Mesenteric fat pad (tissue), 1 donor: ENCODE measurements around the gene CTDSPL. TPM values are rescaled to one million over a fixed set of nuclear protein-coding genes. Genes with fewer than 3 reads are reported as not detected.
A peak's percentile ranks its signal among the peaks of the same experiment; 100 is the strongest.

ENCODE experiments used
- DNase-seq: peaks from one replicate; pipeline ENCODE4 v3.0.0-alpha.2; 2020; ENCODE audit warnings: low spot score
- microRNA-seq: library from miRNA; unstranded; fragments of <30 nt; microRNA quantifications from one replicate; pipeline ENCODE4 v1.2.0, GENCODE V29; 2020; ENCODE audit warnings: borderline number of aligned reads
- total RNA-seq: library from RNA; stranded (reverse); fragmentation: NEBNext Ultra II Directional; extraction: Animal tissue kit (Norgen Biotek cat#: 25700); gene quantifications from one replicate; pipeline ENCODE4 v1.2.1, GENCODE V29; 2021
- donor health status: DM: yes; HTN: yes; CAD: no.

Gene CTDSPL
- total RNA-seq, 1 donor from 2014 or later: 19.0 TPM

DNA sequence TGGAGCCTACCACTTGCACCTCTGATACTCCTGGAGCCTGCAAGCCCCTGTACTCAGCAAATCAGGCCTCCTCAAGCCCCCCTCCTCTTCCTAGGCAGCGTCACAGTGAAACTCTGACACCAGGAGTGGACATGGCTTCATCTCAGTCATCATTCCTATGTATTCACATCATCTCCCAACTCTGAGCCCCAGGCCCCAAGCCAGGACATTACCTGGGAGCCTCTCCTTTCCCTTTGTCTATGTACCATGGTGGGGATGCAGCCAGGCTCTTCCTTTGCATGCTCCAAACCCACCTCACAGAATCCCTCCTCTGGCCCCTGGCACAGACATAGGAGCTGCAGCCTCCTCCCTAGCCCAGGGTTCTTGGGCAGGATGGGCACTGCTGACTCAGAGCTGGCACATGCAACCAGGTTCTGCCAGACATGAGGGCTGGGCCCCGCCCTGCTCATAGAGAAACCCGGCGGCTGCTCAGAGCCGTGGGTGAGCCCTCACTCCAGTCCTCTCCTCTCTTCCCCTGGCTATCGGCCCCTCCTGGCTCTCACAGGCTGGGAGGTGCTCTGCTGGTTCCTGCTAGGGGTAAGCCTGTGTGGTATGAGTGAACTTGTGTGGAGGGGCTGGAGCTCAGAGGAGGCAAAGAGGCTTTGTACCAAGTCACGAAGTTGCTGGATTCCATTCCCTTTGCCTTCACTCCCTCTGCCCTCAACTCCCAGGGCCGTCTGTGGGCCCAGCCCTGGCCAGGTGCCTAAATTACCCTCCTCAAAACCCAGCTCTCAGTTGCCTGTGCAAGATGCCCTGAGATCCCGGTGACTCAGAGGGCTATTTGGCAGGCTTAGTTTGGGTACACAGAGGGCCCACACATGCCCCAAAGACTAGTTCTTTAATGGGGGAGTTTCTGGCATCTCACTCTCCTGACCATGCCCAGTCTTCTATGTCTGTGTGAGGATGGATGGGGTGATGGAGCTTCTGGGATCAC lies 169.6 kb downstream of the CTDSPL start:
- peak; percentile 91 for DNase-seq

GRCh38 chr3:38032328-38032865 lies 170.7 kb downstream of the CTDSPL start:
- DNase-seq: peak; percentile 37

DNA sequence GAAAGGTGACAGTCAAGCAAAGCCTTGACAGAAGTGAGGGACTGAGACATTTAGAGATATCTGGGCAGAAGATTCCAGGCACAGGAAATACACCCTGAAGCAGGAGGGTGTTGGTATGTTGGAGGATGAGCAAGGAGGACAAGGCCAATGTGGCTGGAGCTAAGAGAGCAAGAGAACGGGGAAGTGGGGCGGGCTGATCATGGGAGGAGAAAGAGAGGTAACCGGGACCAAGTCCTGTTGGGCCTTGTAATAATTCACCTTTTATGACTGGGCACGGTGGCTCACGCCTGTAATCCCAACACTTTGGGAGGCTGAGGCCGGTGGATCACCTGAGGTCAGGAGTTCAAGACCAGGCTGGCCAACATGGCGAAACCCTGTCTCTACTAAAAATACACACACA lies 171.9 kb downstream of the CTDSPL start:
- DNase-seq: peak; percentile 78

Small RNAs within 50 kb of the gene (microRNA-seq; reads per million reads assigned to microRNA genes)
- gene MIR26A1: 155 reads per million, percentile 53 among the genes with 10 or more reads in this experiment

Other genes starting within 250 kb of the CTDSPL start
- 4.3 TPM for gene VILL, start 128.9 kb downstream of the CTDSPL start, total RNA-seq
- 18.5 TPM for gene PLCD1, start 167.8 kb downstream of the CTDSPL start, total RNA-seq
- gene DLEC1, start 177.3 kb downstream of the CTDSPL start, total RNA-seq: 1.9 TPM